ENCODE measurements around the gene BCAS1.

BCAS1 gene

DNA sequence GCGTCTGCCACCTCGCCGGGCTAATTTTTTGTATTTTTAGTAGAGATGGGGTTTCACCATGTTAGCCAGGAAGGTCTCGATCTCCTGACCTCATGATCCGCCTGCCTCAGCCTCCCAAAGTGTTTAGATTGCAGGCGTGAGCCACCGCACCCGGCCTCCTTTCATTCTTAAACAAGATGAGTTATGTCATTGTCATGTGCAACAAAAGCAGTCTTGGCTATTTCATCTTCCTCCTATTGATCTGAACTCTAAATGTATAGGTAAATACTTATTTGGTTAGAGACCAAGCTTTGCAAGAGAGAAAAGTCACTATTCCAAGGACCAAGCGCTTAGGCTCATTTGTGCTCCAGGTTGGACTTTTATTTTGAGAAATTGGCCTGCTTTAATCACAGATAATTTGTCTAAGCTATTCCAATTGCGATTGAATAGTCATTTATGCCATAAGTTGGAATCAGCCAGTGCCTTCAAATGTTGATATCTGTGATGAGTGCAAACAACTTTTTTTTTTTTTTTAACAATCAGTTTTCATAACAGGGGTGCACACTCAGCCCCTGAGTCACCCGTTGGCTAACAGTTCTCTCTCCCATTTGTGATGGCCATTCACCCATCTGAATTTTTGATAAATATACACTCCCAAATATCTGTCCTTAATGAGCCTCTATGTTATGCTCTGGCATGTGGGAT lies 167.3 kb downstream of the BCAS1 start:
- H3K18ac ChIP-seq (ENCODE audit: low read length), result no peak overlapping the region
- no peak overlapping the region for H3K4me3 ChIP-seq (ENCODE audit: low read length)
- no peaks in the 10 kb centered on the region for H3K79me2 ChIP-seq (ENCODE audit: control insufficient read depth, insufficient read depth, low read length)
- no peak for DNase-seq
- H3K4me1 ChIP-seq (ENCODE audit: control insufficient read depth, low read depth, low read length), result peaks cover 10% of the 10 kb centered on the region
- H3K27me3 ChIP-seq (ENCODE audit: insufficient read depth, low read length, poor library complexity), result no peaks in the 10 kb centered on the region
- WGBS (ENCODE audit: extremely low coverage, insufficient coverage, low lambda C conversion rate), result no CpG with 5 or more reads among the region's 11 CpGs
- no peak overlapping the region for H3K4me2 ChIP-seq (ENCODE audit: low read length)
- no peak overlapping the region for H3K56ac ChIP-seq (ENCODE audit: low read length)
- no peak overlapping the region for H2BK120ac ChIP-seq (ENCODE audit: low read depth, low read length)
- H3K9ac ChIP-seq (ENCODE audit: low read length), result no peak overlapping the region
- no peak overlapping the region for H3K27ac ChIP-seq (ENCODE audit: low read depth, low read length)
- H3K79me1 ChIP-seq (ENCODE audit: low read length), result no peaks in the 10 kb centered on the region
- no peak overlapping the region for H4K5ac ChIP-seq (ENCODE audit: low read length)
- H2AK5ac ChIP-seq (ENCODE audit: low read length), result no peak overlapping the region
- no peak overlapping the region for H3K23ac ChIP-seq (ENCODE audit: low read length)
- no peak overlapping the region for H2BK5ac ChIP-seq (ENCODE audit: low read length)
- H3K4ac ChIP-seq (ENCODE audit: low read depth, low read length), result no peak overlapping the region
- no peak overlapping the region for H2BK15ac ChIP-seq (replicated peaks; ENCODE audit: low read depth)
- no peak overlapping the region for H4K8ac ChIP-seq (ENCODE audit: low read depth, low read length)
- no peaks in the 10 kb centered on the region for H3K36me3 ChIP-seq (ENCODE audit: control insufficient read depth, insufficient read depth, low read length)

DNA sequence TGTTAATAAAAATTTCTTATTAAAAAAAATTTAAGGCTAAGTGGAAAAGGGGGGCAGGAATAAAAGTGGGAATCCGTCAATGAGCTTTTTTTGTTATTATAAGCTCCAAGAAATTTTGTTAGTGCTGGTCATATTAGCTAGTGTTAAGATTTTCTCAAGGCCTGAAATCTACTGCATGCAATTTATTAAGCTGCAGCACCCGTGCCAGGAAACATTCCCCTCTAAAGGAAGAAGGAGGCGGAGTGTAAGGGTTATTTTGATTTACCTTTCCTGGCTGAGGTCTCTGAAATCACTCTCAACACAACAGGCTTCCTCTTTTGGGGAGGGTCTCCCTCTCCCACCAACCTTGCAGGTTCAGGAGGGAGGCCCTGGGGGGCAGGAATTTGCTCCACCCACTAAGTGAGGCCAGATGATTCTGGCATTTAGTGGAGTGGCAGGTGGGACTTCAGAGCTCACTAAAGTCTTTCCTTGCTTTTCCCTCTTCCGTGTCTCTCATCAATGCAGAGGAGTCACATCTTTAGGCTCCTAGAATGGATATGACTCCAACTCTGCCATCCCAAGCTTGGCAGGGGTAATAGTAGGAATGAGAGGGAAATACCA lies 168.8 kb downstream of the BCAS1 start:
- Histone ChIP-seq H3K27ac (ENCODE audit: low read depth, low read length) (no peak overlapping the region), H3K79me1 (ENCODE audit: low read length) (no peaks in the 10 kb centered on the region), H3K23ac (ENCODE audit: low read length) (no peak overlapping the region), H4K5ac (ENCODE audit: low read length) (no peak overlapping the region), H3K4me3 (ENCODE audit: low read length) (no peak overlapping the region), H2AK5ac (ENCODE audit: low read length) (no peak overlapping the region), H3K27me3 (ENCODE audit: insufficient read depth, low read length, poor library complexity) (no peaks in the 10 kb centered on the region), H4K8ac (ENCODE audit: low read depth, low read length) (no peak overlapping the region), H3K56ac (ENCODE audit: low read length) (no peak overlapping the region), H3K18ac (ENCODE audit: low read length) (no peak overlapping the region), H3K4me2 (ENCODE audit: low read length) (no peak overlapping the region), H3K36me3 (ENCODE audit: control insufficient read depth, insufficient read depth, low read length) (no peaks in the 10 kb centered on the region), H3K9ac (ENCODE audit: low read length) (no peak overlapping the region), H3K4ac (ENCODE audit: low read depth, low read length) (no peak overlapping the region), H3K79me2 (ENCODE audit: control insufficient read depth, insufficient read depth, low read length) (no peaks in the 10 kb centered on the region), H2BK5ac (ENCODE audit: low read length) (no peak overlapping the region), H2BK15ac (replicated peaks; ENCODE audit: low read depth) (no peak overlapping the region), H3K4me1 (ENCODE audit: control insufficient read depth, low read depth, low read length) (peaks cover 10% of the 10 kb centered on the region), H2BK120ac (ENCODE audit: low read depth, low read length) (no peak overlapping the region)
- no peak for DNase-seq
- no CpG with 5 or more reads among the region's 4 CpGs for WGBS (ENCODE audit: extremely low coverage, insufficient coverage, low lambda C conversion rate)

DNA sequence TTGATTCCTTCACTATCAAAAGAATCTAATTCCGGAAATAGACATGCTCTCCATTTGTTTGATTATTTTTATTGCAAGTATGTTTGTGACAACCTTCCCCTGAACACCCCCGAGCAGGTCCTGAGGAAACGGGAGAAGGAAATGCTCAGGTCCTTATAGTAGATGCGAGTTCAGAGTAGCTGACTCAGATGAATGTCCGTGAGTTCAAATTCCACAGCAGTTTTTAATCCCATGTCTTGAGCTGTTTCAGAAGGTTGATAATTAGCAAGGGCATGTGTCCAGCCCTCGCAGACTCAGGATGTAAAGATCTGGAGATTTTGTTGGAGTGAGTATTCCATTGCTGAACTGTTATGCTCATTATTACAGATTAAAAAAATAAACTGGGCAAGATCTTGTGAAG lies 169.3 kb downstream of the BCAS1 start:
- Histone ChIP-seq H3K27me3 (ENCODE audit: insufficient read depth, low read length, poor library complexity) (no peaks in the 10 kb centered on the region), H3K18ac (ENCODE audit: low read length) (no peak overlapping the region), H2AK5ac (ENCODE audit: low read length) (no peak overlapping the region), H3K56ac (ENCODE audit: low read length) (no peak overlapping the region), H3K36me3 (ENCODE audit: control insufficient read depth, insufficient read depth, low read length) (no peaks in the 10 kb centered on the region), H3K79me1 (ENCODE audit: low read length) (no peaks in the 10 kb centered on the region), H4K5ac (ENCODE audit: low read length) (no peak overlapping the region), H3K4me2 (ENCODE audit: low read length) (no peak overlapping the region), H3K27ac (ENCODE audit: low read depth, low read length) (no peak overlapping the region), H3K4me1 (ENCODE audit: control insufficient read depth, low read depth, low read length) (peaks cover 10% of the 10 kb centered on the region), H2BK120ac (ENCODE audit: low read depth, low read length) (no peak overlapping the region), H4K8ac (ENCODE audit: low read depth, low read length) (no peak overlapping the region), H3K9ac (ENCODE audit: low read length) (no peak overlapping the region), H3K79me2 (ENCODE audit: control insufficient read depth, insufficient read depth, low read length) (no peaks in the 10 kb centered on the region), H3K4ac (ENCODE audit: low read depth, low read length) (no peak overlapping the region), H3K23ac (ENCODE audit: low read length) (no peak overlapping the region), H3K4me3 (ENCODE audit: low read length) (no peak overlapping the region), H2BK15ac (replicated peaks; ENCODE audit: low read depth) (no peak overlapping the region), H2BK5ac (ENCODE audit: low read length) (no peak overlapping the region)
- no peak for DNase-seq
- no CpG with 5 or more reads among the region's 6 CpGs for whole genome bisulfite sequencing (ENCODE audit: extremely low coverage, insufficient coverage, low lambda C conversion rate)

DNA sequence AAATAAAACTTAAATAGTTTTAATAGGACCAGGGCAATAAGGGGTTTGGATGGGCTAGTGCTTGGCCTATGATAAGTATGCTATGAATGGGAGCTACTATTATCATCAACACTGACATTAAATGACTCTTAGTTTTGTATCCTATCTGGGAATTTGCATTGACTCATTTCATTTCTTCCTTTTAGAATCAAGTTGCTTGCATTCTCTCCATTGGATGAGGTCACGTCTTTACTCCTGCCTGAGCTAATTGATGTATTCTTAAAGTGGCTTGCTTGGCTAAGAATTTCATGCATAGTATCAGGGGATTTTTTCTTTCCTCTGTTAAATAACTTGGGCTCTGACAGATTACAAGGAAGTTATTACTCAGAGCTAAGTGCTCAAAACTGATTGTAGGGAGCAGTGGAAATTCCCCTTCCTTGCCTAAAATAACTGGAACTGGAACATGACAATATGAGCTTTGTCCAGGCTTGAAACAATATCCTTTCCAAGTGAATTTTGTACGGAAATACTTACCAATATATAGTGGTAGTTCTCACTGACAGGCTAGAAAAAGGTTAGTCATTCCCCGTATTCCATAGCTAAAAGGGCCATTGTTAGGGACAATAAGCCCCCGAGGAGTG lies 169.9 kb downstream of the BCAS1 start:
- H3K9ac ChIP-seq (ENCODE audit: low read length), result no peak overlapping the region
- no peak for DNase-seq
- H3K23ac ChIP-seq (ENCODE audit: low read length), result no peak overlapping the region
- no peaks in the 10 kb centered on the region for H3K79me1 ChIP-seq (ENCODE audit: low read length)
- no peak overlapping the region for H3K4ac ChIP-seq (ENCODE audit: low read depth, low read length)
- no peak overlapping the region for H4K5ac ChIP-seq (ENCODE audit: low read length)
- H2BK15ac ChIP-seq (replicated peaks; ENCODE audit: low read depth), result no peak overlapping the region
- no peak overlapping the region for H2BK120ac ChIP-seq (ENCODE audit: low read depth, low read length)
- peaks cover 10% of the 10 kb centered on the region for H3K4me1 ChIP-seq (ENCODE audit: control insufficient read depth, low read depth, low read length)
- H3K4me3 ChIP-seq (ENCODE audit: low read length), result no peak overlapping the region
- no peak overlapping the region for H4K8ac ChIP-seq (ENCODE audit: low read depth, low read length)
- H3K36me3 ChIP-seq (ENCODE audit: control insufficient read depth, insufficient read depth, low read length), result no peaks in the 10 kb centered on the region
- H3K18ac ChIP-seq (ENCODE audit: low read length), result no peak overlapping the region
- WGBS (ENCODE audit: extremely low coverage, insufficient coverage, low lambda C conversion rate), result no CpG with 5 or more reads among the region's 4 CpGs
- no peak overlapping the region for H3K27ac ChIP-seq (ENCODE audit: low read depth, low read length)
- no peaks in the 10 kb centered on the region for H3K79me2 ChIP-seq (ENCODE audit: control insufficient read depth, insufficient read depth, low read length)
- no peak overlapping the region for H2AK5ac ChIP-seq (ENCODE audit: low read length)
- no peak overlapping the region for H3K56ac ChIP-seq (ENCODE audit: low read length)
- H2BK5ac ChIP-seq (ENCODE audit: low read length), result no peak overlapping the region
- no peaks in the 10 kb centered on the region for H3K27me3 ChIP-seq (ENCODE audit: insufficient read depth, low read length, poor library complexity)
- H3K4me2 ChIP-seq (ENCODE audit: low read length), result no peak overlapping the region

DNA sequence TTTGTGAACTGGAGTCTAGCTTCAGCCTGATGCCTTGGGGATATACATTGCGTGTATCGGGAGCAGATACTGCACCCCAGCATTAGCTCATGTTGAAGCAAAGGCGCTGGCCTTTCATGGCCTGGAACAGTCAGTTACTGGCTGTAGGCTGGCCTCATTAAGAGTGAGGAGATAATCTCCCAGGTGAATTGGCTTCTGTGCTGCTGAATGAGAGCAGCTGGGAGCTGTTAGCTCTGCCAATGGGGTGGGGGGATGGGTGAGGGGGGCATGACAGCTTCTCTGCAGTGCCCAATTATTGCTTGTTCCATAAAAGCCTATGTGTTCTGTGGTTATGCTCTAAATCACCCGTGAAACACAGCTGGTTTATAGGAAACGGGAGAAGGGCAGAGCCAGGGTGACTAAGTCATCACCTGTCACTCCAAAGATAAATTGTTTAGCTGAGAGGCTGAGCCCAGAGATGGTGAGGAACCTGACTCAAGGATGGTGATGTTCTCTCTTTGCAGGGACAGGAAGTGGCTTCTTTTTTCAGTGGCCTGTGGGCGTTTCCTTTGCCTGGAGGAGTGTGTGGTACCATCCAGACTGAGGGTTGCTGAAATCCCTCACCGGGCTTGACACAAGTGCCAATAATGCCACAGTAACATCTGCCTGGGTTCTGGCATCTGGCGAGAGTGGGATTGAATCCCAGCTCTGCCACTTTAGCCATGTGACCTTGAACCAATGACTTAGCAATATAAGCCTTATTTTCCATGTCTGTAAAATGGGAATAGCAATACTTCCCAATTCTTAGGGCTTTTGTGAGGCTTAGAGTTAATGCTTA lies 170.8 kb downstream of the BCAS1 start:
- Histone ChIP-seq H3K79me1 (ENCODE audit: low read length) (no peaks in the 10 kb centered on the region), H3K9ac (ENCODE audit: low read length) (no peak overlapping the region), H3K27ac (ENCODE audit: low read depth, low read length) (peak overlapping the region; percentile 83), H2BK15ac (replicated peaks; ENCODE audit: low read depth) (no peak overlapping the region), H4K8ac (ENCODE audit: low read depth, low read length) (no peak overlapping the region), H3K79me2 (ENCODE audit: control insufficient read depth, insufficient read depth, low read length) (no peaks in the 10 kb centered on the region), H3K23ac (ENCODE audit: low read length) (no peak overlapping the region), H3K4me2 (ENCODE audit: low read length) (no peak overlapping the region), H3K4ac (ENCODE audit: low read depth, low read length) (no peak overlapping the region), H2BK5ac (ENCODE audit: low read length) (peak overlapping the region; percentile 23), H3K4me3 (ENCODE audit: low read length) (no peak overlapping the region), H3K56ac (ENCODE audit: low read length) (peak overlapping the region; percentile 58), H2BK120ac (ENCODE audit: low read depth, low read length) (no peak overlapping the region), H4K5ac (ENCODE audit: low read length) (no peak overlapping the region), H3K4me1 (ENCODE audit: control insufficient read depth, low read depth, low read length) (peaks cover 10% of the 10 kb centered on the region), H3K27me3 (ENCODE audit: insufficient read depth, low read length, poor library complexity) (no peaks in the 10 kb centered on the region), H3K36me3 (ENCODE audit: control insufficient read depth, insufficient read depth, low read length) (no peaks in the 10 kb centered on the region), H2AK5ac (ENCODE audit: low read length) (no peak overlapping the region), H3K18ac (ENCODE audit: low read length) (no peak overlapping the region)
- no CpG with 5 or more reads among the region's 8 CpGs for WGBS (ENCODE audit: extremely low coverage, insufficient coverage, low lambda C conversion rate)
- no peak for DNase-seq
